GM12801 (cell line): ENCODE results near the gene CBLN2.

ENCODE experiments used
- CTCF ChIP-seq: IDR thresholded peaks from one replicate; pipeline ENCODE4 v1.5.1; 2011; ENCODE audit warnings: control low read depth; ENCODE audit not compliant: insufficient read length; ENCODE audit errors: extremely low read depth

CBLN2 gene

GRCh38 chr18:72504866-72505265 lies 39.3 kb downstream of the CBLN2 start:
- no peak for TF ChIP-seq CTCF

GRCh38 chr18:72502671-72503431 lies 41.3 kb downstream of the CBLN2 start:
- TF ChIP-seq CTCF, result no peak

GRCh38 chr18:72492497-72492896 lies 51.6 kb downstream of the CBLN2 start:
- TF ChIP-seq CTCF, result no peak
